RWPE1 (cell line): ENCODE data around the gene ABHD5.
A peak's percentile ranks its signal among the peaks of the same experiment; 100 is the strongest.

Experiments used
- CTCF ChIA-PET: fragments of 350-600 bp; sonication (Branson Sonifier 250); formaldehyde crosslinking; extraction: SDS; loops from one replicate; lab custom pipeline; 2021; lab: Yijun Ruan, JAX
- POLR2A ChIA-PET: fragments of 400-600 bp; formaldehyde crosslinking; extraction: SDS; loops from one replicate; lab custom pipeline; 2020; ENCODE audit warnings: antibody characterized with exemption; ENCODE audit not compliant: low non-redundant PET; lab: Yijun Ruan, JAX
- DNase-seq: peaks from one replicate; pipeline ENCODE4 v3.0.0; 2012; ENCODE audit warnings: low spot score
- H3K27ac ChIP-seq: fragments of 450-650 bp; 2 replicates; pipeline ENCODE4 v1.5.1; 2017
- TF ChIP-seq, protein P1 (sequence below): fragments of 450-650 bp; conservative IDR thresholded peaks from 2 replicates; pipeline ENCODE4 v1.5.1; 2017; ENCODE audit warnings: low read depth, mild to moderate bottlenecking

The ABHD5 gene

DNA sequence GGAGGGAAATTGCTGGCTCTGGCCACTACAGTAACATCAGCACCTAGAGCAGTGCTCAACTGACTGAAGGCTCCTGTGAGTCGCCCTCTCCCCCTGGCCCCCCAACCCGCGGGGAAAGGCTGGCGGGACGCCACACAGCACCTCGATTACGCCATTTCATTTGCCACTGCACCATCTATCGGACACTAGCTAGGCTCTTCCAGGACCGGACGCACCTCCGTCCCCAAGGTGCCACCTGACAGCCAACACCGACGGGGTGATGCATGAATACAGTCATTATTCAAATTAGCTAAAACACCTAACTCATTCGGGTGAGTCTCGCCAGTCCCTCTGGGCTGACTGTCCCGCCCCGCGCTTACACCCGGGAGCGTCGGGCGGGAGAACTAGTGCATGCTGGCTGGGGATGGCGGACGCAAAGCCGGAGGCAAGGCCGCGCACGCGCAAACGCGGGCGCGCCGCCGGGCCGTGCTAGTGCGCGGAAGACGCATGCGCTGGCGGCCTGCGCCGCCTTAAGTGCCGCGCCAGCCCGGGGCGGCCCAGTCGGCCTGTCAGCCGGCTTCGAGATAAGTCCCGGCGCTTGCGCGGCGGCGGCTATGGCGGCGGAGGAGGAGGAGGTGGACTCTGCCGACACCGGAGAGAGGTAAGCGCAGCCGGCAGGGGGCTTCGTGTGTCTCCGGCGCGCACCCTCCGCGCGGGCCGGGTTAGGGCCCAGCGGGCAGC is at the start of gene ABHD5:
Gene ABHD5 (plus strand): TSS at position 539 of the 720 bp plus-strand sequence. CDS start 55 bp downstream, at position 594.
- peak within 1 kb of the TSS; percentile 83 for H3K27ac ChIP-seq
- CTCF ChIA-PET = no interaction called here
- POLR2A ChIA-PET = interaction anchor here (0.7 kb wide), 1 partner anchor 60 kb away, joined by 3 read pairs; no protein-coding TSS in a partner anchor

DNA sequence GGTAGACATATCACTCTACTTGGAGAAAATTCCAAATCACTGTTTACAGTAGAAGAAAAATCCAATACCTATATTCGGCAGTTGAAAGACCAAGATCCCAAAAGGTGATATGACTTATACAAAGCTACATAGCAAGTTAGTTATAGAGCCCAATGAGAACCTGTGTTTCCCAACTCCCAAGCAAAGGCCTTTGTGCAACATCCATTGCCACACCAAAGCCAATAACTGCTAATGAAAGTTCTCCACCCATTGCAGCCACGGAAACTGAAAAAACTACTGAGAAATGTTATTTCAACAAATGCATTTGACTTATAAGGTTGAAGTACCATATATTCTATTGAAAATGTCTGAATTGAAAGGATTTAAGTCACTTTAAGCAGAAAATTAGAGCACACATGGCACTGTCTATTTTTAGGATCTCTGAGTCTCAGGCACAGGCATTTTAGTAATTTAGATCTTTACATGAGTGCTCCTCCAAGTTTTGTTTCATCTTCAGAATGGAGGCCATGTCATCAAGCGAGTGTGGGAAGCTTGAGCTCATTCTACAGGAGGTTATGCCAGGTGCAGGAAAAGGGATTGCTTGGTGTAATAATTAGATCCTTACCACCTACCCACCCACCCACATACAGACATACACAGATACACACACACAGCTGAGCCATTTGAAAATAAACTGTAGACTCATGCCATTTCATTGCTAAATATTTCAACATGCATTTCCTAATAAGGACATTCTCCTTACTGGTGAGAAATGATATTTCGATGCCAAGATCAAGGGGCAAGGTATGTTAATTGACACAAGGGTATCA is 49.2 kb upstream of the ABHD5 start:
- CTCF ChIA-PET = no interaction called here
- DNase-seq = no peak
- POLR2A ChIA-PET = no interaction called here
- TF ChIP-seq, protein P1, sequence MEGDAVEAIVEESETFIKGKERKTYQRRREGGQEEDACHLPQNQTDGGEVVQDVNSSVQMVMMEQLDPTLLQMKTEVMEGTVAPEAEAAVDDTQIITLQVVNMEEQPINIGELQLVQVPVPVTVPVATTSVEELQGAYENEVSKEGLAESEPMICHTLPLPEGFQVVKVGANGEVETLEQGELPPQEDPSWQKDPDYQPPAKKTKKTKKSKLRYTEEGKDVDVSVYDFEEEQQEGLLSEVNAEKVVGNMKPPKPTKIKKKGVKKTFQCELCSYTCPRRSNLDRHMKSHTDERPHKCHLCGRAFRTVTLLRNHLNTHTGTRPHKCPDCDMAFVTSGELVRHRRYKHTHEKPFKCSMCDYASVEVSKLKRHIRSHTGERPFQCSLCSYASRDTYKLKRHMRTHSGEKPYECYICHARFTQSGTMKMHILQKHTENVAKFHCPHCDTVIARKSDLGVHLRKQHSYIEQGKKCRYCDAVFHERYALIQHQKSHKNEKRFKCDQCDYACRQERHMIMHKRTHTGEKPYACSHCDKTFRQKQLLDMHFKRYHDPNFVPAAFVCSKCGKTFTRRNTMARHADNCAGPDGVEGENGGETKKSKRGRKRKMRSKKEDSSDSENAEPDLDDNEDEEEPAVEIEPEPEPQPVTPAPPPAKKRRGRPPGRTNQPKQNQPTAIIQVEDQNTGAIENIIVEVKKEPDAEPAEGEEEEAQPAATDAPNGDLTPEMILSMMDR = no peak
- H3K27ac ChIP-seq = no peak overlapping the region

More for the DNA sequence above, at the start of gene ABHD5:
- TF ChIP-seq, protein P1 = peak; percentile 11; the same call in 1 of the 2 replicates
- DNase-seq = peak; percentile 90

DNA sequence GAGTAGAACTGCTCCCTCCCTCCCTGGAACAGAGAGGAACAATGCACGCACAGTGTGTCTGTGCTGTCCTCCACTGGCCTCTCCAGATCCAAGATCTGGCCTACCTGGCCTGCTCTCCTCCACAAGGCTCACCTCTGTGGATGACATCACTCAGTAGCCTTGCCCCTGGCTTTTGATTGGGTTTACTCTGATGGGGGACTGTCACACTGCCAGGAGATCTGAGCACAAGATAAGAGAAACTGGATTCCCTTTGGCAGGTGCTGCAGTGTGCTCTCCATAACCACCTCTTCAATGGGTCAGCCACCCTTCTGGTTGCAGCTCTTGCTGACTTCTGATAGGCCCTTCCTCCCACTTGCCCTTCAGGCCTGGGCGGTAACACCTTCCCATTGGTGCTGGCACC is 46.3 kb upstream of the ABHD5 start:
- no peak for DNase-seq
- CTCF ChIA-PET = no interaction called here
- H3K27ac ChIP-seq = no peak overlapping the region

DNA sequence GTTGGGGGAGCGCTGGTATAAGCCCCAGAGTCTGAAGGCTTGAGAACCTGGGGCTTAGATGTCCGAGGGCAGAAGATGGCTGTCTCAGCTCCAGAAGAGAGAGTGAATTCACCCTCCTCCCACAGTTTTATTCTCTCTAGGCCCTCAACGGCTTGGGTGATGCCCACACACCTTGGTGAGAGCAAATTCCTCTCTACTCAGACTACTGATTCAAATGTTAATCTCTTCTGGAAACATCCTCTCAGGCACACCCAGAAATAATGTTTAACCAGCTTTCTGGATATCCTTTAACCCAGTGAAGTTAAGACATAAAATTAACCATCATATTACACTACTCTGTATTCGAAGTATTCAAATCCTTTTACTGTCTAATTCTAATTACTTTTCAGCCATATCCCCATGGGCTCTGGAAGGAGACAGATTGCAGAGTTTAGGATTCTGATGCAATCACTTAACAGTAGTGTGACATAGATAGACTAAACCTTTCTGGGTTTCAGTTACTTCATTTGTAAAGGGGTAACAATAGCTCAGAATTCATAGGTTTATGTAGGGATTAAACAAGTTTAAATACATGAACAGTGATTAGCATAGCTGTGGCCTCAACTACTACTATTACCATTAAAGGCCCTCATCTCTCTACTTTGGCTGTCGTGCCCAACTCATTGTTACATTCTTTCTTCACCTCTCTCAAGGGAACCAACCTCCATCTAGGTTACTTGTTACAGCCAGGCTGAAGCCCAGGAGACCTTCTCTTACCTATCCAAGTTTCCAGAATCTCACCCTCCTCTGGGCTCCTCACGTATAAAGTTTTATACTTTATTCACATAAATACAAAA is 43.2 kb upstream of the ABHD5 start:
- TF ChIP-seq, protein P1 = no peak
- ChIA-PET CTCF (no interaction called here), POLR2A (no interaction called here)

More for the DNA sequence above, 46.3 kb upstream of the ABHD5 start:
- POLR2A ChIA-PET = no interaction called here
- TF ChIP-seq, protein P1 = no peak

DNA sequence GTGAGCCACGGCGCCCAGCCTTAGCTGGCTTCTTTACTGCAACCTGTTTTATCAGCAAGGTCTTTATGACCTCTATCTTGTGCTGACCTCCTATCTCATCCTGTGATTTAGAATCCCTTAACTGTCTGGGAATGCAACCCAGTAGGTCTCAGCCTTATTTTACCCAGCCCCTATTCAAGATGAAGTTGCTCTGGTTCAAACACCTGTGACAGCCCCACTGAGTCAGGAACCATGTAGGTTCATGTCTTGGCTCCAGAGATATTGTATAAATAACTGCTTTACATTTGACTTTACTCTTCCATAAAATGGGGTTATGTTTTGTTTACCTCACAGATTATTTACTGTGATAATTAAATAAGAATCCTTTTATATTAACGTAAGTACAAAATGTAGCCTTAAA is 41.8 kb upstream of the ABHD5 start:
- POLR2A ChIA-PET = no interaction called here

More for the DNA sequence above, 43.2 kb upstream of the ABHD5 start:
- DNase-seq = no peak
- no peak overlapping the region for H3K27ac ChIP-seq

More for the DNA sequence above, 41.8 kb upstream of the ABHD5 start:
- TF ChIP-seq, protein P1 = no peak
- CTCF ChIA-PET = no interaction called here
- DNase-seq = no peak
- no peak overlapping the region for H3K27ac ChIP-seq
